Cardiac septum (tissue), 1 donor: Measurements from ENCODE around the gene CLTA. TPM values are rescaled to one million over a fixed set of nuclear protein-coding genes. Genes with fewer than 3 reads are reported as not detected.

Source experiments
- DNase-seq: peaks from one replicate; pipeline ENCODE4 v3.0.0-alpha.2; 2020; ENCODE audit warnings: low spot score
- intact Hi-C: fragments of 100-400 bp; cut with DNase I; formaldehyde crosslinking; loops from one replicate; pipeline ENCODE4 v1.14.0; 2022
- long read RNA-seq: library from polyadenylated mRNA; unstranded; transcript quantifications from one replicate; pipeline ENCODE4 v2.0.0, GENCODE V29; 2021
- total RNA-seq: library from RNA; stranded (reverse); fragmentation: NEBNext Ultra II Directional; extraction: Animal tissue kit (Norgen Biotek cat#: 25700); gene quantifications from one replicate; pipeline ENCODE4 v1.2.1, GENCODE V29; 2021
- donor health status: DM: no; HTN: no; CAD: no.

CLTA gene
- total RNA-seq, result 58.3 TPM
- long read RNA-seq, transcript CLTA-202 (5 exons, 1,073 nt), result major isoform, 38 of 52 reads
- long read RNA-seq, transcript CLTA-207 (6 exons, 1,102 nt), result minor isoform, 7 of 52 reads
- long read RNA-seq, partial matches to known transcripts, result 2 of 52 reads
- long read RNA-seq, other reads (novel, unspliced or antisense), result 4 of 52 reads

GRCh38 chr9:36190388-36191289 lies at the start of gene CLTA:
CLTA (plus strand) TSS chr9:36190921; CDS start chr9:36191057, 136 bp downstream.
- peak; percentile 98 for DNase-seq
- intact Hi-C loops, result loop anchor here (2.0 kb wide), 1 partner anchor 134 kb away; no protein-coding TSS in a partner anchor

- intact Hi-C loops, result no loop called here
- no peak for DNase-seq
Observed at GRCh38 chr9:36141288-36141687, 49.4 kb upstream of the CLTA start.

GRCh38 chr9:36141761-36142160 lies 49.0 kb upstream of the CLTA start:
- intact Hi-C loops, result no loop called here
- no peak for DNase-seq

GRCh38 chr9:36142510-36143244 lies 48.0 kb upstream of the CLTA start:
- intact Hi-C loops, result no loop called here
- DNase-seq, result peak; percentile 76

GRCh38 chr9:36143245-36143641 lies 47.5 kb upstream of the CLTA start:
- peak; percentile 39 for DNase-seq
- intact Hi-C loops, result no loop called here

GRCh38 chr9:36144309-36145232 lies 46.1 kb upstream of the CLTA start:
- DNase-seq, result peak; percentile 78
- intact Hi-C loops, result no loop called here

- intact Hi-C loops, result no loop called here
- DNase-seq, result no peak
Observed at GRCh38 chr9:36145970-36146369, 44.8 kb upstream of the CLTA start.

- DNase-seq, result no peak
- intact Hi-C loops, result no loop called here
Observed at GRCh38 chr9:36146651-36147050, 44.1 kb upstream of the CLTA start.

- intact Hi-C loops, result no loop called here
Observed at GRCh38 chr9:36147441-36148175, 43.1 kb upstream of the CLTA start.

GRCh38 chr9:36148311-36149051 lies 42.2 kb upstream of the CLTA start:
- intact Hi-C loops, result no loop called here
- peak; percentile 96 for DNase-seq

More at GRCh38 chr9:36147441-36148175, 43.1 kb upstream of the CLTA start:
- DNase-seq, result no peak

- intact Hi-C loops, result no loop called here
- no peak for DNase-seq
Observed at GRCh38 chr9:36149197-36149596, 41.5 kb upstream of the CLTA start.

- intact Hi-C loops, result no loop called here
- no peak for DNase-seq
Observed at GRCh38 chr9:36150574-36151315, 40.0 kb upstream of the CLTA start.

- peak; percentile 94 for DNase-seq
- intact Hi-C loops, result no loop called here
Observed at GRCh38 chr9:36151316-36152210, 39.2 kb upstream of the CLTA start.

- DNase-seq, result no peak
- intact Hi-C loops, result no loop called here
Observed at GRCh38 chr9:36152741-36153438, 37.8 kb upstream of the CLTA start.

GRCh38 chr9:36153746-36154145 lies 37.0 kb upstream of the CLTA start:
- no peak for DNase-seq
- intact Hi-C loops, result no loop called here
